Measurements from ENCODE around the gene PHEX. TPM values are rescaled to one million over a fixed set of nuclear protein-coding genes. Genes with fewer than 3 reads are reported as not detected.
"Not testable (repeated sequence)": the region's sequence is repeated elsewhere in the genome, so short reads cannot be mapped to it uniquely, and the experiment has no call there.

The PHEX gene
- total RNA-seq, 1 donor from 2014 or later: 0.04 TPM

GRCh38 chrX:22268706-22269105 lies 236.6 kb downstream of the PHEX start:
- DNase-seq (ENCODE audit: low read depth): no peak
- H3K36me3 ChIP-seq (ENCODE audit: control insufficient read depth, insufficient read depth, low read length): no peaks in the 10 kb centered on the region
- TF ChIP-seq CTCF (IDR thresholded peaks at IDR 0.05; ENCODE audit: insufficient read depth, low read length, poor library complexity, severe bottlenecking): no peak
- no peak overlapping the region for H3K4me3 ChIP-seq (ENCODE audit: low read depth, low read length)
- no peaks in the 10 kb centered on the region for H3K27me3 ChIP-seq (ENCODE audit: control insufficient read depth, insufficient read depth, low read length)

- H3K4me3 ChIP-seq (ENCODE audit: low read depth, low read length): no peak within 1 kb of the TSS
- DNase-seq (ENCODE audit: low read depth): no peak
Observed at GRCh38 chrX:22272613-22273012, 240.5 kb downstream of the PHEX start, which contains the start of gene CBLL2. Gene CBLL2, plus strand, starts transcription at chrX:22272913. Its CDS starts 79 bp downstream, at chrX:22272992.

GRCh38 chrX:22273714-22274317 lies 241.7 kb downstream of the PHEX start:
- Histone ChIP-seq H3K36me3 (ENCODE audit: control insufficient read depth, insufficient read depth, low read length) (no peaks in the 10 kb centered on the region), H3K27me3 (ENCODE audit: control insufficient read depth, insufficient read depth, low read length) (no peaks in the 10 kb centered on the region), H3K4me3 (ENCODE audit: low read depth, low read length) (no peak overlapping the region)
- no peak for DNase-seq (ENCODE audit: low read depth)
- no peak for TF ChIP-seq CTCF (IDR thresholded peaks at IDR 0.05; ENCODE audit: insufficient read depth, low read length, poor library complexity, severe bottlenecking)

More at GRCh38 chrX:22272613-22273012, 240.5 kb downstream of the PHEX start, which contains the start of gene CBLL2:
- no peak for TF ChIP-seq CTCF (IDR thresholded peaks at IDR 0.05; ENCODE audit: insufficient read depth, low read length, poor library complexity, severe bottlenecking)
- H3K36me3 ChIP-seq (ENCODE audit: control insufficient read depth, insufficient read depth, low read length): no peaks in the 10 kb centered on the region
- H3K27me3 ChIP-seq (ENCODE audit: control insufficient read depth, insufficient read depth, low read length): no peaks in the 10 kb centered on the region

GRCh38 chrX:22276781-22277180 lies 244.7 kb downstream of the PHEX start:
- H3K36me3 ChIP-seq (ENCODE audit: control insufficient read depth, insufficient read depth, low read length): no peaks in the 10 kb centered on the region
- no peak overlapping the region for H3K4me3 ChIP-seq (ENCODE audit: low read depth, low read length)
- TF ChIP-seq CTCF (IDR thresholded peaks at IDR 0.05; ENCODE audit: insufficient read depth, low read length, poor library complexity, severe bottlenecking): no peak
- no peak for DNase-seq (ENCODE audit: low read depth)
- no peaks in the 10 kb centered on the region for H3K27me3 ChIP-seq (ENCODE audit: control insufficient read depth, insufficient read depth, low read length)

- DNase-seq (ENCODE audit: low read depth): no peak
- Histone ChIP-seq H3K36me3 (ENCODE audit: control insufficient read depth, insufficient read depth, low read length) (no peaks in the 10 kb centered on the region), H3K4me3 (ENCODE audit: low read depth, low read length) (no peak overlapping the region), H3K27me3 (ENCODE audit: control insufficient read depth, insufficient read depth, low read length) (no peaks in the 10 kb centered on the region)
- TF ChIP-seq CTCF (IDR thresholded peaks at IDR 0.05; ENCODE audit: insufficient read depth, low read length, poor library complexity, severe bottlenecking): peak; percentile 19
Observed at GRCh38 chrX:22278375-22278774, 246.2 kb downstream of the PHEX start.

- not testable (repeated sequence) for H3K36me3 ChIP-seq (ENCODE audit: control insufficient read depth, insufficient read depth, low read length); DNase-seq (ENCODE audit: low read depth); H3K27me3 ChIP-seq (ENCODE audit: control insufficient read depth, insufficient read depth, low read length); H3K4me3 ChIP-seq (ENCODE audit: low read depth, low read length)
Observed at GRCh38 chrX:22289209-22289608, 257.1 kb downstream of the PHEX start.
